Measurements from ENCODE around the gene SELPLG.

DNA sequence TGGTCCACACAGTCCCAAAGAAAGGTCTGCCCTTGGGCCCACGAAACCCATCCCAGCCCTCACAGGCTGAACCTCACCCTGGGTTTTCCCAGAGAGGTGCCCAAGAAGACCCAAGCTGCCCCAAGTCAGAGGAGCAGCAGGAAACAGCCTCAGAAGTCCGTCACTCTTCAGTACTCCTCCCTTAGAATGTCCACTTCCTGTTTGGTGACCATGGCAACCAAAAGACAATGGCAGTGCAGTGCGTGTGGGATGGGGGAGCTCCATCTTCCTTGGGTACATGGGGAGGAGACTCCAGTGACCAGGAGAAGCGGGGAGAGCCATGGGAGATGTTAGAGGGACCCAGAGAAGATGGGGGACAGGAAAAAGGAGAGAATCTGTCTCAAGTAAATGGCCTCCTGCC is 11.3 kb downstream of the SELPLG start:
- TF ChIP-seq, protein P1, sequence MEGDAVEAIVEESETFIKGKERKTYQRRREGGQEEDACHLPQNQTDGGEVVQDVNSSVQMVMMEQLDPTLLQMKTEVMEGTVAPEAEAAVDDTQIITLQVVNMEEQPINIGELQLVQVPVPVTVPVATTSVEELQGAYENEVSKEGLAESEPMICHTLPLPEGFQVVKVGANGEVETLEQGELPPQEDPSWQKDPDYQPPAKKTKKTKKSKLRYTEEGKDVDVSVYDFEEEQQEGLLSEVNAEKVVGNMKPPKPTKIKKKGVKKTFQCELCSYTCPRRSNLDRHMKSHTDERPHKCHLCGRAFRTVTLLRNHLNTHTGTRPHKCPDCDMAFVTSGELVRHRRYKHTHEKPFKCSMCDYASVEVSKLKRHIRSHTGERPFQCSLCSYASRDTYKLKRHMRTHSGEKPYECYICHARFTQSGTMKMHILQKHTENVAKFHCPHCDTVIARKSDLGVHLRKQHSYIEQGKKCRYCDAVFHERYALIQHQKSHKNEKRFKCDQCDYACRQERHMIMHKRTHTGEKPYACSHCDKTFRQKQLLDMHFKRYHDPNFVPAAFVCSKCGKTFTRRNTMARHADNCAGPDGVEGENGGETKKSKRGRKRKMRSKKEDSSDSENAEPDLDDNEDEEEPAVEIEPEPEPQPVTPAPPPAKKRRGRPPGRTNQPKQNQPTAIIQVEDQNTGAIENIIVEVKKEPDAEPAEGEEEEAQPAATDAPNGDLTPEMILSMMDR (IDR thresholded peaks at IDR 0.05) = no peak
- no peak for TF ChIP-seq POLR2A (IDR thresholded peaks at IDR 0.05)
